ENCODE data around the gene TOR1AIP2.

The TOR1AIP2 gene

GRCh38 chr1:179877586-179878265 lies at the start of gene TOR1AIP2:
TSS of gene TOR1AIP2 (minus strand) at chr1:179877803. CDS start at chr1:179852665, 25,138 bp downstream.
- no peaks in the 10 kb centered on the region for H3K27me3 ChIP-seq (ENCODE audit: control insufficient read depth, insufficient read depth, low read length)
- no peak within 1 kb of the TSS for H3K27ac ChIP-seq (ENCODE audit: low read length)
- DNase-seq (ENCODE audit: low read depth, low spot score): peak; percentile 79
- no peaks in the 10 kb centered on the region for H3K9me3 ChIP-seq (ENCODE audit: control insufficient read depth, insufficient read depth, low read length)
- H3K36me3 ChIP-seq (ENCODE audit: control insufficient read depth, insufficient read depth, low read length): no peaks in the 10 kb centered on the region
- no CpG with 5 or more reads among the region's 31 CpGs for WGBS (ENCODE audit: insufficient coverage, insufficient read length)
- no peaks in the 10 kb centered on the region for H3K4me1 ChIP-seq (ENCODE audit: control insufficient read depth, insufficient read depth, low read length)
- peak within 1 kb of the TSS; percentile 89 for H3K4me3 ChIP-seq (ENCODE audit: low read length)

- Histone ChIP-seq H3K9me3 (ENCODE audit: control insufficient read depth, insufficient read depth, low read length) (no peaks in the 10 kb centered on the region), H3K36me3 (ENCODE audit: control insufficient read depth, insufficient read depth, low read length) (no peaks in the 10 kb centered on the region), H3K27me3 (ENCODE audit: control insufficient read depth, insufficient read depth, low read length) (no peaks in the 10 kb centered on the region), H3K27ac (ENCODE audit: low read length) (no peak overlapping the region), H3K4me1 (ENCODE audit: control insufficient read depth, insufficient read depth, low read length) (no peaks in the 10 kb centered on the region), H3K4me3 (ENCODE audit: low read length) (no peak overlapping the region)
- no peak for DNase-seq (ENCODE audit: low read depth, low spot score)
- WGBS (ENCODE audit: insufficient coverage, insufficient read length): no CpG with 5 or more reads among the region's 3 CpGs
Measured at GRCh38 chr1:179926850-179927205, 49.2 kb upstream of the TOR1AIP2 start.

GRCh38 chr1:179925922-179926849 lies 48.6 kb upstream of the TOR1AIP2 start:
- Histone ChIP-seq H3K4me3 (ENCODE audit: low read length) (no peak overlapping the region), H3K27me3 (ENCODE audit: control insufficient read depth, insufficient read depth, low read length) (no peaks in the 10 kb centered on the region), H3K4me1 (ENCODE audit: control insufficient read depth, insufficient read depth, low read length) (no peaks in the 10 kb centered on the region), H3K9me3 (ENCODE audit: control insufficient read depth, insufficient read depth, low read length) (no peaks in the 10 kb centered on the region), H3K27ac (ENCODE audit: low read length) (no peak overlapping the region), H3K36me3 (ENCODE audit: control insufficient read depth, insufficient read depth, low read length) (no peaks in the 10 kb centered on the region)
- no peak for DNase-seq (ENCODE audit: low read depth, low spot score)
- no CpG with 5 or more reads among the region's 4 CpGs for WGBS (ENCODE audit: insufficient coverage, insufficient read length)

- H3K27me3 ChIP-seq (ENCODE audit: control insufficient read depth, insufficient read depth, low read length): no peaks in the 10 kb centered on the region
- H3K4me3 ChIP-seq (ENCODE audit: low read length): no peak overlapping the region
- no peak for DNase-seq (ENCODE audit: low read depth, low spot score)
- no peaks in the 10 kb centered on the region for H3K36me3 ChIP-seq (ENCODE audit: control insufficient read depth, insufficient read depth, low read length)
- no peak overlapping the region for H3K27ac ChIP-seq (ENCODE audit: low read length)
- no CpG with 5 or more reads among the region's 5 CpGs for WGBS (ENCODE audit: insufficient coverage, insufficient read length)
- H3K9me3 ChIP-seq (ENCODE audit: control insufficient read depth, insufficient read depth, low read length): no peaks in the 10 kb centered on the region
- H3K4me1 ChIP-seq (ENCODE audit: control insufficient read depth, insufficient read depth, low read length): no peaks in the 10 kb centered on the region
Measured at GRCh38 chr1:179925302-179925701, 47.7 kb upstream of the TOR1AIP2 start.

GRCh38 chr1:179924268-179924667 lies 46.7 kb upstream of the TOR1AIP2 start:
- no peak overlapping the region for H3K27ac ChIP-seq (ENCODE audit: low read length)
- WGBS (ENCODE audit: insufficient coverage, insufficient read length): no CpG with 5 or more reads among the region's 1 CpG

GRCh38 chr1:179923029-179923428 lies 45.4 kb upstream of the TOR1AIP2 start:
- H3K36me3 ChIP-seq (ENCODE audit: control insufficient read depth, insufficient read depth, low read length): no peaks in the 10 kb centered on the region
- no peaks in the 10 kb centered on the region for H3K4me1 ChIP-seq (ENCODE audit: control insufficient read depth, insufficient read depth, low read length)
- H3K4me3 ChIP-seq (ENCODE audit: low read length): no peak overlapping the region
- DNase-seq (ENCODE audit: low read depth, low spot score): no peak
- no peaks in the 10 kb centered on the region for H3K27me3 ChIP-seq (ENCODE audit: control insufficient read depth, insufficient read depth, low read length)
- H3K27ac ChIP-seq (ENCODE audit: low read length): no peak overlapping the region
- no peaks in the 10 kb centered on the region for H3K9me3 ChIP-seq (ENCODE audit: control insufficient read depth, insufficient read depth, low read length)

More at GRCh38 chr1:179924268-179924667, 46.7 kb upstream of the TOR1AIP2 start:
- DNase-seq (ENCODE audit: low read depth, low spot score): no peak
- no peaks in the 10 kb centered on the region for H3K27me3 ChIP-seq (ENCODE audit: control insufficient read depth, insufficient read depth, low read length)
- H3K4me1 ChIP-seq (ENCODE audit: control insufficient read depth, insufficient read depth, low read length): no peaks in the 10 kb centered on the region
- no peak overlapping the region for H3K4me3 ChIP-seq (ENCODE audit: low read length)
- no peaks in the 10 kb centered on the region for H3K9me3 ChIP-seq (ENCODE audit: control insufficient read depth, insufficient read depth, low read length)
- no peaks in the 10 kb centered on the region for H3K36me3 ChIP-seq (ENCODE audit: control insufficient read depth, insufficient read depth, low read length)

- no peak overlapping the region for H3K4me3 ChIP-seq (ENCODE audit: low read length)
- H3K9me3 ChIP-seq (ENCODE audit: control insufficient read depth, insufficient read depth, low read length): no peaks in the 10 kb centered on the region
- no peak overlapping the region for H3K27ac ChIP-seq (ENCODE audit: low read length)
- no CpG with 5 or more reads among the region's 8 CpGs for WGBS (ENCODE audit: insufficient coverage, insufficient read length)
- no peaks in the 10 kb centered on the region for H3K4me1 ChIP-seq (ENCODE audit: control insufficient read depth, insufficient read depth, low read length)
- no peak for DNase-seq (ENCODE audit: low read depth, low spot score)
- H3K27me3 ChIP-seq (ENCODE audit: control insufficient read depth, insufficient read depth, low read length): no peaks in the 10 kb centered on the region
- no peaks in the 10 kb centered on the region for H3K36me3 ChIP-seq (ENCODE audit: control insufficient read depth, insufficient read depth, low read length)
Measured at GRCh38 chr1:179921981-179922872, 44.6 kb upstream of the TOR1AIP2 start.

- DNase-seq (ENCODE audit: low read depth, low spot score): no peak
- H3K4me3 ChIP-seq (ENCODE audit: low read length): no peak overlapping the region
- H3K4me1 ChIP-seq (ENCODE audit: control insufficient read depth, insufficient read depth, low read length): no peaks in the 10 kb centered on the region
- no peaks in the 10 kb centered on the region for H3K27me3 ChIP-seq (ENCODE audit: control insufficient read depth, insufficient read depth, low read length)
- no peak overlapping the region for H3K27ac ChIP-seq (ENCODE audit: low read length)
- no peaks in the 10 kb centered on the region for H3K36me3 ChIP-seq (ENCODE audit: control insufficient read depth, insufficient read depth, low read length)
- WGBS (ENCODE audit: insufficient coverage, insufficient read length): no CpG with 5 or more reads among the region's 1 CpG
- no peaks in the 10 kb centered on the region for H3K9me3 ChIP-seq (ENCODE audit: control insufficient read depth, insufficient read depth, low read length)
Measured at GRCh38 chr1:179921472-179921871, 43.9 kb upstream of the TOR1AIP2 start.

GRCh38 chr1:179917601-179918429 lies 40.2 kb upstream of the TOR1AIP2 start:
- Histone ChIP-seq H3K9me3 (ENCODE audit: control insufficient read depth, insufficient read depth, low read length) (no peaks in the 10 kb centered on the region), H3K4me3 (ENCODE audit: low read length) (no peak overlapping the region), H3K36me3 (ENCODE audit: control insufficient read depth, insufficient read depth, low read length) (no peaks in the 10 kb centered on the region), H3K27ac (ENCODE audit: low read length) (no peak overlapping the region), H3K4me1 (ENCODE audit: control insufficient read depth, insufficient read depth, low read length) (no peaks in the 10 kb centered on the region), H3K27me3 (ENCODE audit: control insufficient read depth, insufficient read depth, low read length) (no peaks in the 10 kb centered on the region)
- no peak for DNase-seq (ENCODE audit: low read depth, low spot score)
- WGBS (ENCODE audit: insufficient coverage, insufficient read length): no CpG with 5 or more reads among the region's 10 CpGs

Measured in iPS DF 6.9 (cell line).